NCI-H2196 (cell line): ENCODE data around the gene TIAM1.

Source experiments
- DNase-seq: peaks from one replicate; lab custom pipeline; 2025; ENCODE audit not compliant: unreplicated experiment; lab: John Stamatoyannopoulos, UW

TIAM1 gene

GRCh38 chr21:31099122-31099521, 244.9 kb downstream of the TIAM1 start:
- DNase-seq: no peak

- DNase-seq: peak; percentile 56
Measured at GRCh38 chr21:31098576-31099005, 245.5 kb downstream of the TIAM1 start.

GRCh38 chr21:31092832-31093625, 251.0 kb downstream of the TIAM1 start:
- no peak for DNase-seq

GRCh38 chr21:31090376-31090775, 253.7 kb downstream of the TIAM1 start:
- no peak for DNase-seq

GRCh38 chr21:31088474-31088751, 255.6 kb downstream of the TIAM1 start:
- DNase-seq: no peak

- no peak for DNase-seq
Measured at GRCh38 chr21:31087639-31088473, 256.2 kb downstream of the TIAM1 start.

- no peak for DNase-seq
Measured at GRCh38 chr21:31084689-31085088, 259.4 kb downstream of the TIAM1 start.

- no peak for DNase-seq
Measured at GRCh38 chr21:31078796-31079195, 265.3 kb downstream of the TIAM1 start.

- no peak for DNase-seq
Measured at GRCh38 chr21:31078216-31078615, 265.8 kb downstream of the TIAM1 start.

- DNase-seq: no peak
Measured at GRCh38 chr21:31075848-31076247, 268.2 kb downstream of the TIAM1 start.

GRCh38 chr21:31072533-31072932, 271.5 kb downstream of the TIAM1 start:
- no peak for DNase-seq
